ENCODE data around the gene HTATSF1.

The HTATSF1 gene

GRCh38 chrX:136497556-136498052 lies at the start of gene HTATSF1:
Gene HTATSF1 (plus strand): TSS chrX:136497592. CDS start chrX:136497685, 93 bp downstream.
- peak; percentile 11 for DNase-seq (ENCODE audit: low spot score)

GRCh38 chrX:136447968-136448367 lies 49.4 kb upstream of the HTATSF1 start:
- no peak for DNase-seq (ENCODE audit: low spot score)

DNA sequence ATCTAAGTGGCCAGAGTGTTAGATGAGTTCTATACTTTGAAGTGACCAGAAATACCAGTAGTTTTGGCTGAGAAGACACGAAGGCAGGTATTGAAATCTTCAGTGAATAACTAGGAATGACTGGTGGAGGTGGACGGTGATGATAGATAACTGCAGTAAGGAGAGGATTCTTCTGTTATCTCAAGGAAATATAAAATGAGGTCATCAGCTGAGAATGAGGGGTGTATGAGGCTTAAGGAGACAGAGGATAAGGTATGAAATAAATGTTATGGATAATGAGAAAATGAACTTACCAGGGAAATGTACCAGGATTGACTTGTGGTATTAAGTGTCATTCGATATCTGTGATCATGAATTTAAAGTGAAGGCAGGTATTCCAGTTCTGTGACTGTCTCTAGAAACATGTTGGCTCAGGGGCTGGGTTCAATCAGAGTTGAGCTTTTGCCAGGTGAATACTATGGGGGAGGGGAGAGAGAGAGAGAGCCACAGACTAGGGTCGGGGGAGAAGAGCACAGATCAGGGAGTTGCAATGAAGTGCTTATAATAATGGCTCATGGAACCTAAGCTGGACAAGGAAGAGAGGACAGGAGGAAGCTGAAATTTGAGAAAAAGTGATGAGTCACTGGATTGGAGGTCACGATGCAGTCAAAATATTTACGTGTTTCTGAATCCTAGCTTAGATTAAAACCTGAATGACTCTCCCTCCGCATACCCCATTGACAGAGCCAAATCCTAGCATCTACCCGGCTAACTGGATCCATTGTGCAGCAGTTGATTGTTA lies 47.2 kb upstream of the HTATSF1 start:
- DNase-seq (ENCODE audit: low spot score), result no peak

- DNase-seq (ENCODE audit: low spot score), result no peak
Observed at GRCh38 chrX:136452614-136453013, 44.8 kb upstream of the HTATSF1 start.

DNA sequence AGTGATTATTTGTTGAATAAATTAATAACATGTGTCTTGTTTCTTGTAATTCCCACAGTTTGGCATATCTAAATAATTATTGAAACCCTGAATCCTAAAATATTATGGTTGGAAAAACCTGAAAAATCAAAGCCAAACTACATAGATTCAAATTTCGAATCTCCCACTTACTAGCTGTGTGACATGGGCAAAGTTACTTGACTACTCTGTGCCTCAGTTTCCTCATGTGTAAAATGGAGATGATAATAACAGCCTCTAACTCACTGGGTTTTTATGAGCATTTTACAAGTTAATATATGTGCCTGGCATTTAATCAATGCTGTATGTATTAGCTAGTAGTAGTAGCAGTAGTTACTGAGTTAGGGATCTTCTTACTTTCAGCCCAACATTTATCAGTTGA lies 44.3 kb upstream of the HTATSF1 start:
- no peak for DNase-seq (ENCODE audit: low spot score)

- no peak for DNase-seq (ENCODE audit: low spot score)
Observed at GRCh38 chrX:136453771-136454170, 43.6 kb upstream of the HTATSF1 start.

- DNase-seq (ENCODE audit: low spot score), result no peak
Observed at GRCh38 chrX:136456133-136456532, 41.3 kb upstream of the HTATSF1 start.

- DNase-seq (ENCODE audit: low spot score), result no peak
Observed at GRCh38 chrX:136457303-136457917, 40.0 kb upstream of the HTATSF1 start.

GRCh38 chrX:136464589-136464988 lies 32.8 kb upstream of the HTATSF1 start:
- DNase-seq (ENCODE audit: low spot score), result no peak

GRCh38 chrX:136467303-136467702 lies 30.1 kb upstream of the HTATSF1 start:
- no peak for DNase-seq (ENCODE audit: low spot score)

DNA sequence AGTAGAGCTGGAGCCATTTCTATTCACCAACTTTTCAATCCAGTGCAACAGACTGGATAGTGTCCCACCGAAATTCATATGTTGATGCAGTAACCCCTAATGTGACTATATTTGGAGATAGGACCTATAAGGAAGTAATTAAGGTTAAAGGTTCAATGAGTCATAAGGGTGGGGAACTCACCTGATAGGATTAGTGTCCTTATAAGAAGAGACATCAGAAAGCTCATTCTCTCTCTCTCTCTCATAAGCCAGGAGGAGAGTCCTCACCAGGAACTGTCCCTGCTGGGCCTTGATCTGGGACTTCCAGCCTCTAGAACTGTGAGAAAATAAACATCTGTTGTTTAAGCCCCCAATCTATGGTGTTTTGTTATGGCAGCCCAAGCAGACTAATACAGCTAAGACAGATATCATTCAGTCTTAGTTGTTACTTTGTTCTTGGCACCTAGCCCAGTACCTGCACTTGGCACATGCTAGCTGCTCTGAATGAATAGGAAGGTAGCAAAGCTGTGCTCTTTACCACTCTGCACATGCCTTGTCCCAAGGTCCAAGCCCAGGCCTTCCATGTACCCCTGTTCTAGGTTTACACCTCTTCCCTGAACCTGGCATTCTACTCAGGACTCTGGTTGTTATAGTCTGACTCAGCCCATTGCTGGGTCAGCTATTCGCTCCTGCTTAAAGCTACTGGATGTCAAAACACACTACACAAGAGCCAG lies 28.8 kb upstream of the HTATSF1 start:
- DNase-seq (ENCODE audit: low spot score), result no peak

- no peak for DNase-seq (ENCODE audit: low spot score)
Observed at GRCh38 chrX:136473663-136474062, 23.7 kb upstream of the HTATSF1 start.

DNA sequence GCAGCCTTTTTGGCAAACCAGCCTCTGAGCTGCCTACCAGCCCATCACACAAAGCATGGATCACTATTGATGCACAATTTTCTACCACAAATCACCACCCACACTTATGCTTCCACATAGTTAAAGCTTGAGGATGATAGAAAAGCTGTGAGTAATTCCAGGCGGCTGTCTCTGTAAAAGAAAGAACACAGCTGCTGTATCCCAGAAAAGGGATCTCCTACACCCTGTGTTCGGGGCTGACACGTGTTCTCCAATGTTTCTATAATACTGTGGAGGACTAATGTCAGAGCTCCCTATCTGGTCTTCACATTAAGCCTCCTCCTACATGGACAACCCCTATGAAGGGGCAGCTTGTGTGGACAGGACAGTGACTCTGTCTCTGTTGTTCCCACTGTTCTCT lies 22.2 kb upstream of the HTATSF1 start:
- DNase-seq (ENCODE audit: low spot score), result no peak

DNA sequence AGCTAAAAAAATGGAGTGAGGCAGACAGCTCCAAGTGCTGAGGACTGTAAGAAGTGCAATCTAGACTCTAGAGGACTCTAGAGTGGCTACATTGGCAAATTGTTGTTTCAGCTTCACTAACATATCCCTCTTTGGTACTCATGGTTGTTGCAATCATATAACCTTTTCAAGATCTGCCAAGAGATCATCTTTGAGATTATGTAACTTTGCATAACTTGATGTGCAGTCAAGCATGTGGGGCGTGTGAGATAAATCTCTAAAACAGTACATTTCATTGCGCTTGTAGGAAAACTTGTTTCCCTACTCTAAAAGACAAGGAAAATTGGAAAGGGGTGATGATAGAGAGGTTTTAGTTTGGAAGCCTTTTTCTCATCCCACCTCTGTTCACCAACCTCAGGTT lies 20.9 kb upstream of the HTATSF1 start:
- no peak for DNase-seq (ENCODE audit: low spot score)

DNA sequence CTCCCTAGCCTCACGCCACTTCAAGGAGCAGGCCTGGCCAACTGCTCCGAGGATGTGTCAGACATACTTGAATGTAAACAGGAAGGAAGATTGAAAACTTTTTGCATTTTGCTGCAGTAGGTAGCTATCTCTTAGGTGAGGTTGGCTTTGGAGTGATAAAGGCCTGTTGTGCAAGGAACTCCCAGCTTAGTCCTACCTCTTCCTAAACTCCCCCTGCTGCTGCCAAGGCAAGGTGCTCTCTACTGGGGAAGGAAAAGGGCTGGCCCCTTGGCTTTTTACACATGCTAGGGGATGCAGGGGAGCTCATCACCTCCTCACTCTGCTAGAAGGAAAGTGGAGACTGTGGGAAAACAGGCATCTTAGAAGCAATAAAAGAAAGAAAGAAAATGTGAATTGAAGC lies 20.4 kb upstream of the HTATSF1 start:
- DNase-seq (ENCODE audit: low spot score), result no peak

DNA sequence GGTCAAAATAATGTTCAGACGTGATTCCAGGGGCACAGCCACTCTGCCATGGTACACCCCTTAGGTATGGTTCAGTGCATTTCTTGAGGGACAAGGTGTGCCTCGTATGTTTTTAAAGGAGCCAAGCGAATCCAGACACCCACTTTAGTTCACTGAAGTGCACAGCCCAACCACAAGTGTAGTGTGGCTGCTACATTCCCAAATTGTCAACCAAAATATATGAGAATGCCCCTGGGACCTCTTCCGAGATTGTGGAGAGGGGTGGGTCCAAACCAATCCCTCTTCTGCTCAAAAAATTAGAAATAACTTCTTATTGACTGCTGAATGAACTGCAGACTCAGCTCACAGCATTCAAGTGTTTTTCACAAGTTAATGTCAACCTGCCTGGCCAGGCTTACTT lies 17.0 kb upstream of the HTATSF1 start:
- no peak for DNase-seq (ENCODE audit: low spot score)

- no peak for DNase-seq (ENCODE audit: low spot score)
Observed at GRCh38 chrX:136487647-136488046, 9.7 kb upstream of the HTATSF1 start, which contains the start of gene BRS3. Gene BRS3 (plus strand): TSS chrX:136487947. CDS start chrX:136488115, 168 bp downstream.

GRCh38 chrX:136488706-136489105 lies 8.7 kb upstream of the HTATSF1 start:
- no peak for DNase-seq (ENCODE audit: low spot score)

DNA sequence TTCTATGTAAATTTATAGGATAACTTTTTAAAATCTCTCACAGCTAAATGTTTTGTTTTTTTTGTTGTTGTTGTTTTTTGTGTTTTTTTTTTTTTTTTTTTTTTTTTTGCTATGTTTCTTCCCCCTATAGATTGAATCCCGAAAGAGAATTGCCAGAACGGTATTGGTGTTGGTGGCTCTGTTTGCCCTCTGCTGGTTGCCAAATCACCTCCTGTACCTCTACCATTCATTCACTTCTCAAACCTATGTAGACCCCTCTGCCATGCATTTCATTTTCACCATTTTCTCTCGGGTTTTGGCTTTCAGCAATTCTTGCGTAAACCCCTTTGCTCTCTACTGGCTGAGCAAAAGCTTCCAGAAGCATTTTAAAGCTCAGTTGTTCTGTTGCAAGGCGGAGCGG lies 5.6 kb upstream of the HTATSF1 start:
- peak; percentile 4 for DNase-seq (ENCODE audit: low spot score)

DNA sequence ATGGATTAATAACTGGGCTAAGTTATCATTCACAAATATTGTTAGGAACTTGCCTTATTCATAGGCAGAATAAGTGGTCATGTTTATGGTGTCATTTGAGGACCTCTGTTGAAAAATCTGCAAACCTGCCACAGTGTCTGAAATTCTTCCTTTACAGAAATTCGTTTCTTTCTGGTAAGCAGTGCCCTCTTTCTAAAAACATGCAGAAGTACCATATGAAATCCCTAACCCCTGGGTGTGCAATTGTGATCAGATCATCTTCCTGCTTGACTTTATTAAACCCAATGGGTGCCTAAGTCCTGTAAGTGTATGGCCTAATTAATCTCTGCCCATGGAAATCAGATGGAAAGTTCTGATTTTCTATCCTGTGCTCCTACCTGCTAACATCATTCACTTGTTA lies 4.4 kb upstream of the HTATSF1 start:
- DNase-seq (ENCODE audit: low spot score), result no peak

DNA sequence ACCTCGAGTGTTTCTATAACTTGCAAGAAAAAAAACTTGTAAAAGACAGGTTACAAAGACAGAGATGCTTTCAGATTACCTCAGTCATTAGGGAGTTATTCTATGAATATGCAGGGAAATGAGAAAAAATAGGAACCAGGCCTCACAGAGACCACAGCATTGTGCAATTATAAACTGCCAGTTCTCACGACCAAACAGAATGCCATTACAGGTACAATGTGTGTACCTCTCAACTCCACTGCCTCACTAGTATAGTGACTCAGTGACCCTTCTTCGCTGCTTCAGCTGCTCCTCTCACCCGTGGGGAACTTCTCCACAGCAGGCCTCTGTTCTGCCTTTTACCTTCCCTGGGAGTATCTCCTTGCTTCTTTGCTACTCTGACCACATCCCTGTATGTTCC lies 2.3 kb upstream of the HTATSF1 start:
- no peak for DNase-seq (ENCODE audit: low spot score)

GRCh38 chrX:136496186-136496763 lies 1.1 kb upstream of the HTATSF1 start:
- DNase-seq (ENCODE audit: low spot score), result no peak
